B cell (primary cell): ENCODE measurements around the gene NKX1-1.

Source experiments
- CTCF ChIP-seq: fragments of 200-600 bp; IDR thresholded peaks from one replicate; pipeline ENCODE4 v1.8.0; 2022; ENCODE audit warnings: antibody characterized with exemption, mild to moderate bottlenecking
- EZH2 ChIP-seq: IDR thresholded peaks from 2 replicates; pipeline ENCODE4 v1.6.1; 2012; ENCODE audit warnings: borderline replicate concordance, low read depth, mild to moderate bottlenecking, moderate library complexity, low read length; ENCODE audit not compliant: insufficient read depth, poor library complexity, severe bottlenecking

- TF ChIP-seq EZH2, result no peak
- no peak for TF ChIP-seq CTCF
Observed at GRCh38 chr4:1358421-1359143, 47.7 kb downstream of the NKX1-1 start.
